AG04449 (cell line): Measurements from ENCODE around the gene PRSS2.
"Not testable (repeated sequence)": the region's sequence is repeated elsewhere in the genome, so short reads cannot be mapped to it uniquely, and the experiment has no call there.

Experiments
- CTCF ChIA-PET: fragments of 350-600 bp; formaldehyde crosslinking; extraction: SDS; loops from one replicate; lab custom pipeline; 2021; ENCODE audit warnings: antibody characterized with exemption; lab: Yijun Ruan, JAX
- POLR2A ChIA-PET: fragments of 400-600, 350-600 bp; formaldehyde crosslinking; extraction: SDS; loops from one replicate; lab custom pipeline; 2020; ENCODE audit warnings: antibody characterized with exemption, inconsistent platforms; lab: Yijun Ruan, JAX
- DNase-seq: peaks from one replicate; pipeline ENCODE4 v3.0.0-alpha.2; 2010; ENCODE audit warnings: low read depth, low spot score
- H3K4me3 ChIP-seq: 2 replicates; pipeline ENCODE4 v1.5.1; 2011; ENCODE audit warnings: low read depth, mild to moderate bottlenecking, control low read depth, low read length
- CTCF ChIP-seq: IDR thresholded peaks from one replicate; pipeline ENCODE4 v1.5.1; 2011; ENCODE audit warnings: mild to moderate bottlenecking, moderate library complexity, low read length, control low read depth, inconsistent platforms; ENCODE audit not compliant: insufficient read depth; ENCODE audit errors: missing control alignments

PRSS2 gene

GRCh38 chr7:142770661-142771352 lies at the start of gene PRSS2:
Gene PRSS2, plus strand, starts transcription at chr7:142770970. Its CDS starts 13 bp downstream, at chr7:142770983.
- H3K4me3 ChIP-seq, result no peak within 1 kb of the TSS
- no peak for TF ChIP-seq CTCF
- CTCF ChIA-PET, result interaction anchor here (2.7 kb wide), 1 partner anchor 11 kb away, joined by 17 read pairs; no protein-coding TSS in a partner anchor
- POLR2A ChIA-PET, result no interaction called here
- DNase-seq, result no peak

- ChIA-PET POLR2A (no interaction called here), CTCF (interaction anchor here (1.5 kb wide), 1 partner anchor 9 kb away, joined by 3 read pairs; no protein-coding TSS in a partner anchor)
- TF ChIP-seq CTCF, result no peak
- no peak for DNase-seq
- H3K4me3 ChIP-seq, result no peak overlapping the region
These were observed 49.8 kb upstream of the PRSS2 start for GRCh38 chr7:142720986-142721385.

GRCh38 chr7:142722248-142722794 lies 48.4 kb upstream of the PRSS2 start:
- no peak overlapping the region for H3K4me3 ChIP-seq
- ChIA-PET POLR2A (no interaction called here), CTCF (interaction anchor here (1.2 kb wide), 2 partner anchors 61 to 188 kb away, joined by 3 read pairs; no protein-coding TSS in a partner anchor)
- no peak for DNase-seq
- no peak for TF ChIP-seq CTCF

- POLR2A ChIA-PET, result no interaction called here
- no peak for DNase-seq
These were observed 37.5 kb upstream of the PRSS2 start for GRCh38 chr7:142733271-142733670.

GRCh38 chr7:142739923-142740492 lies 30.8 kb upstream of the PRSS2 start:
- H3K4me3 ChIP-seq, result no peak overlapping the region
- POLR2A ChIA-PET, result no interaction called here
- no peak for TF ChIP-seq CTCF
- no peak for DNase-seq
- CTCF ChIA-PET, result no interaction called here

More at GRCh38 chr7:142733271-142733670, 37.5 kb upstream of the PRSS2 start:
- CTCF ChIA-PET, result interaction anchor here (3.2 kb wide), 1 partner anchor 20 kb away, joined by 9 read pairs; no protein-coding TSS in a partner anchor
- TF ChIP-seq CTCF, result no peak
- H3K4me3 ChIP-seq, result no peak overlapping the region

- no peak for TF ChIP-seq CTCF
- DNase-seq, result no peak
- no peak overlapping the region for H3K4me3 ChIP-seq
- ChIA-PET POLR2A (no interaction called here), CTCF (no interaction called here)
These were observed 30.0 kb upstream of the PRSS2 start for GRCh38 chr7:142740786-142741185.

- POLR2A ChIA-PET, CTCF ChIA-PET, DNase-seq, H3K4me3 ChIP-seq: not testable (repeated sequence)
These were observed 28.8 kb upstream of the PRSS2 start for GRCh38 chr7:142741932-142742331.
